ENCODE results near the gene MEGF10.

The MEGF10 gene

GRCh38 chr5:127338501-127338900 lies 47.9 kb downstream of the MEGF10 start:
- no peak for TF ChIP-seq CTCF (IDR thresholded peaks at IDR 0.05; ENCODE audit: low read length, missing control alignments)
- no peak overlapping the region for H3K4me3 ChIP-seq (replicated peaks; ENCODE audit: low read depth, low read length)
- no peak for DNase-seq (ENCODE audit: low read depth)

- DNase-seq (ENCODE audit: low read depth), result no peak
- TF ChIP-seq CTCF (IDR thresholded peaks at IDR 0.05; ENCODE audit: low read length, missing control alignments), result no peak
- H3K4me3 ChIP-seq (replicated peaks; ENCODE audit: low read depth, low read length), result no peak overlapping the region
These were observed 50.0 kb downstream of the MEGF10 start for GRCh38 chr5:127340606-127341005.

GRCh38 chr5:127342364-127342763 lies 51.8 kb downstream of the MEGF10 start:
- DNase-seq (ENCODE audit: low read depth), result no peak
- no peak overlapping the region for H3K4me3 ChIP-seq (replicated peaks; ENCODE audit: low read depth, low read length)
- no peak for TF ChIP-seq CTCF (IDR thresholded peaks at IDR 0.05; ENCODE audit: low read length, missing control alignments)

- no peak for DNase-seq (ENCODE audit: low read depth)
- no peak for TF ChIP-seq CTCF (IDR thresholded peaks at IDR 0.05; ENCODE audit: low read length, missing control alignments)
- H3K4me3 ChIP-seq (replicated peaks; ENCODE audit: low read depth, low read length), result no peak overlapping the region
These were observed 52.7 kb downstream of the MEGF10 start for GRCh38 chr5:127343313-127343712.

- no peak for TF ChIP-seq CTCF (IDR thresholded peaks at IDR 0.05; ENCODE audit: low read length, missing control alignments)
- no peak overlapping the region for H3K4me3 ChIP-seq (replicated peaks; ENCODE audit: low read depth, low read length)
- no peak for DNase-seq (ENCODE audit: low read depth)
These were observed 53.3 kb downstream of the MEGF10 start for GRCh38 chr5:127343866-127344265.

- no peak overlapping the region for H3K4me3 ChIP-seq (replicated peaks; ENCODE audit: low read depth, low read length)
- TF ChIP-seq CTCF (IDR thresholded peaks at IDR 0.05; ENCODE audit: low read length, missing control alignments), result no peak
- no peak for DNase-seq (ENCODE audit: low read depth)
These were observed 54.3 kb downstream of the MEGF10 start for GRCh38 chr5:127344931-127345330.

GRCh38 chr5:127351418-127351817 lies 60.8 kb downstream of the MEGF10 start:
- DNase-seq (ENCODE audit: low read depth), result peak; percentile 10
- no peak for TF ChIP-seq CTCF (IDR thresholded peaks at IDR 0.05; ENCODE audit: low read length, missing control alignments)
- H3K4me3 ChIP-seq (replicated peaks; ENCODE audit: low read depth, low read length), result no peak overlapping the region
